ENCODE data around the gene NPIPA1.
"Not testable (repeated sequence)": the region's sequence is repeated elsewhere in the genome, so short reads cannot be mapped to it uniquely, and the experiment has no call there.

Gene NPIPA1

GRCh38 chr16:14975418-14976194 lies 38.4 kb downstream of the NPIPA1 start:
- CTCF ChIA-PET; DNase-seq (ENCODE audit: low read depth, low spot score); POLR2A ChIA-PET: not testable (repeated sequence)
- peak overlapping the region; percentile 87 for H3K4me3 ChIP-seq (ENCODE audit: low read depth, low read length)

DNA sequence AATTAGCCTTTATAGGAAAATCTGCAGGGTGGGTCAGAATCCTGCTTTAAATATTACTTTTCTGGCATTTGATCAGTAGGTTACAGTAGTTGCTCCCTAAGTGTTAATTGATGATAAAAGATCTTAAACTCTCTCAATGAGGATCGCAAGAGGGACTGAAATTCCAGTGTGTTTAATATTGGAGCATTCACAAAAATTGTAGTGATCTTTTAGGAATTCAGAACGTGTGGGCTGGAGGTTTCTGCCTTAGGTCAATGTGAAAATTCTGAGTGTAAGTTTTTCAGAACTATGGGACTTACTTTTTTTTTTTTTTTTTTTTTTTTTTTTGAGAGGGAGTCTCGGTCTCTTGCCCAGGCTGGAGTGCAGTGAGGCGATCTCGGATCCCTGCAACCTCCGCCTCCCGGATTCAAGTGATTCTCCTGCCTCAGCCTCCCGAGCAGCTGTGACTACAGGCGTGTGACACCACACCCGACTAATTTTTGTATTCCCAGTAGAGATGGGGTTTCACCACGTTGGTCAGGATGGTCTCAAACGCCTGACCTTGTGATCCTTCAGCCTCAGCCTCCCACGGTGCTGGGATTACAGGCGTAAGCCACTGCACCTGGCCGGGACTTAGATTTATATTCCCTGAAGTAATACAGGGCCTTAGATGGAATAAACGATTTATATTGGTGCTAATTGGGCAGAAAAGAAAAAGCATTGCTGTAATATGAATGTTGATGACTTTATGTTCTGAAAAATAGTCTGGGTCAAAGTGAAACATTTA lies 39.9 kb downstream of the NPIPA1 start:
- CTCF ChIA-PET; POLR2A ChIA-PET; DNase-seq (ENCODE audit: low read depth, low spot score); H3K4me3 ChIP-seq (ENCODE audit: low read depth, low read length): not testable (repeated sequence)

DNA sequence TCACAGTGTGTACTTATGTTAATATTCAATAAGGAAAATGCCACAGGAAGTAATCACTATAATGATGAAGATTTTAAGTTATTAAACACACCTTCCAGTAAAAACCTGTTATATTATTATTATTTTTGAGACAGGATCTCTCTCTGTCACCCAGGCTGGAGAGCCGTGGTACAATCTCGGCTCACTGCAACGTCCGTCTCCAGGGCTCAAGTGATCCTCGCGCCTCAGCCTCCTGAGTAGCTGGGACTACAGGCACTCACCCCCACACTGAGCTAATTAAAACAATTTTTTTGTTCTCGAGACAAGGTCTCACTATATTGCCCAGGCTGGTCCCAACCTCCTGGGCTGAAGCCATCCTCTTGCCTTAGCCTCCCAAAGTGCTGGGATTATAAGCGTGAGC lies 41.0 kb downstream of the NPIPA1 start:
- DNase-seq (ENCODE audit: low read depth, low spot score); CTCF ChIA-PET; H3K4me3 ChIP-seq (ENCODE audit: low read depth, low read length); POLR2A ChIA-PET: not testable (repeated sequence)

DNA sequence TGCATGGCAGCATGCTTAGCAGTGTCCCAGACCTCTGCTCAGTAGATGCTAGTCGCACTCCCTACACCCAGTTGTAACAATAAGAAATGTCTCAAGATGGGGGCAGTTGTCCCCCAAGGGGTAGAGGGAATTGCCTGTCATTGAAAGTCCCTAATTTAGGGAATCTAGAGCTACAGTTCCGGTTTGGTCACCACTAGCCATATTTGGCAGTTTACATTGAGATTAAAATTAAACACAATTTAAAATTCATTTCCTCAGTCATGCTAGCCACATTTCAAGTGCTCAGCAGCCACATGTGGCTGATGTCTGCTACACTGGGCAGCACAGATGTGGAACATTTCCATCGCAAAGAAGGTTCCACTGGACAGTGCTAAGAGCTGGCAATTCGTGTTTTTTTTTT lies 41.7 kb downstream of the NPIPA1 start:
- H3K4me3 ChIP-seq (ENCODE audit: low read depth, low read length); CTCF ChIA-PET; DNase-seq (ENCODE audit: low read depth, low spot score); POLR2A ChIA-PET: not testable (repeated sequence)

GRCh38 chr16:14981234-14981633 lies 44.0 kb downstream of the NPIPA1 start:
- DNase-seq (ENCODE audit: low read depth, low spot score); H3K4me3 ChIP-seq (ENCODE audit: low read depth, low read length); POLR2A ChIA-PET; CTCF ChIA-PET: not testable (repeated sequence)

GRCh38 chr16:14982521-14982920 lies 45.3 kb downstream of the NPIPA1 start:
- POLR2A ChIA-PET; H3K4me3 ChIP-seq (ENCODE audit: low read depth, low read length); CTCF ChIA-PET: not testable (repeated sequence)
- peak; percentile 7 for DNase-seq (ENCODE audit: low read depth, low spot score)

DNA sequence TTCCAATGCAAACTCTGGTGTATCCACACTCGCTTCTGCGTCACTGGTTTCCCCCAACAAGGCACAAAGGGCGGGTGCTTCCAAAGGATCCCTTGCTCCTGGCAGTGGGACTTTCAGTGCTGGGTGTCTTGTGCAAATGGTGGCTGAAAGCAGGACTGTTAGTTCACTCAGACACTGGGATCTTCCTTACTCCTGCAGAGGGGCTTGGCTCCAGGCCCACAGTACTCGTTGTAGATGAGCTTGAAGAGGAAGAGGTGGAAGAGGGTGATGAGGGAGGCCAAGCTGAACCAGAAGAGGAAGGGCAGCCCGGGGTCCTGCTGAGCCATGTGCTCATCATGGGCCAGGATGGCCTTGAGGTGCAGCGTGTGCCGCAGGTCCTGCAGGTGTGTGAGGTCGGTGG lies 50.8 kb downstream of the NPIPA1 start:
- CTCF ChIA-PET; POLR2A ChIA-PET; DNase-seq (ENCODE audit: low read depth, low spot score); H3K4me3 ChIP-seq (ENCODE audit: low read depth, low read length): not testable (repeated sequence)

DNA sequence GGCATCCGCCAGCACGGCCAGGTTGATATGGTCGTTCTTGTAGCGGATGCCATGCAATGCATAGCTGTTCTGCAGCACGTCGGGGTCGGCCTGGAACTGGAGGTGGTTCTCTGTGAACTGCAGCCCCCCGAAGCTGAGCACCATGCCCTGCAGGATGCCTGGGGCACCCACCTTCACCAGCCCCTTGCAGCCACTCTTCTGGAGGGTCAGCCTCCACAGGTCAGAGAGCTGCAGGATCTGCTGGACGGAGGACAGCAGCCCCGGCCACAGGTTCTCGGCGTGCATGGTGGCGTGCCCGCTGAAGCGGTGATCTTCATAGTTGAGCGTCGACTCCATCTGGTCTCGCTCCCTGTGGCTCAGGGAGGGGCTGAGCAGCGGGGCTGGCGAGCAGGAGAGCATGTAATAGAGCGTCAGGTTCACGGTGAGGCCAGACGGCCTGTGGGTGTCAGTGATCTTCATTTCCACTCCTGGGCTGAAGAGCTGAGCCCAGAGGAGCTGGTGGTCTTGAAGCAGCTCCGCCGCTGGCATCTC lies 51.5 kb downstream of the NPIPA1 start:
- CTCF ChIA-PET; POLR2A ChIA-PET; DNase-seq (ENCODE audit: low read depth, low spot score); H3K4me3 ChIP-seq (ENCODE audit: low read depth, low read length): not testable (repeated sequence)

DNA sequence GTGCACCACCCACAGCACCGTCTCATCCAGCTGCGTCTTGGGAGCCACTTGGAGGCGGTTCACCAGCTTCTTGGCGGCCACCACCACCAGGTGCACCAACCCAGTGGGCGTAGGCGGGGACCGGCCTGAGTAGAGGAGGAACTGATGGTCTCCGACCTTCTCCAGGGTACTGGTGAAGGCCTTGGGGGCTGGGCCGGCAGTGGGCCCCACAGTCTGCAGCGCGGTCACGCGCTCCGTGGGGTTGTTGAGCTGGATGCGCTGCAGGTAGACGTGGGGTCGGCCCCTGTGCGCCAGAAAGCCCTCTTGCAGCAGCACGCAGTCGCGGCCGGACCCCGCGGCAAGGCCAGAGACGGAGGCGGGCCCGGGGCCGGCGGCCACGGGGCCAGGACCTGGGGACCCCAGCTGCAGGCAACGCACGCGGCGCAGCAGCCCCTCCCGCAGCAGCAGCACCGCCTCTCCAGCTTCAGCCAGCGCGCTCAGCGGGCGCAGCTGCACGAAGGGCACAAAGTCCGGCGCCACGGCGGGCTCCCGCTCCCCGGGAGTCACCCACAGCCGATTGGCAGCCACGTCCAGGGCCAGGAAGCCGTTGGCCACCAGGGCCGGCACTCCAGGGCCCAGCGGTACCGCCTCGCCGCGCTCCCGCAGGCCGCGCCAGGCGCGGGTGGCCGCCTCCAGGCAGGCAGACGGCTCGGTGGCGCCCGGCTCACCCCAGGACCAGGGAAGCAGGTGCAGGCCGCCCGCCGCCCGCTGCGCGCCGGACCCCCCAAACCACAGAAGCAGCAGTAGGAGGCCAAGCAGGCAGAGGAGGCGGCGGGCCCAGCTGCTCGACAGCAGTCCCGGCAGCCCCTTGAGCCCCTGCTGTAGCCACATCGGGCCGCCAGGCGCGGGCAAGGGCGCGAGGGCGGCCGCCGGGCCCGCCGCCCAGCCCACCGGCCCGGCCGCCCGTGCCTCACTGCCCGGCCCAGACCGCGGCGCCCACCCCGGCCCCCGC lies 52.3 kb downstream of the NPIPA1 start:
- POLR2A ChIA-PET; H3K4me3 ChIP-seq (ENCODE audit: low read depth, low read length); CTCF ChIA-PET; DNase-seq (ENCODE audit: low read depth, low spot score): not testable (repeated sequence)

DNA sequence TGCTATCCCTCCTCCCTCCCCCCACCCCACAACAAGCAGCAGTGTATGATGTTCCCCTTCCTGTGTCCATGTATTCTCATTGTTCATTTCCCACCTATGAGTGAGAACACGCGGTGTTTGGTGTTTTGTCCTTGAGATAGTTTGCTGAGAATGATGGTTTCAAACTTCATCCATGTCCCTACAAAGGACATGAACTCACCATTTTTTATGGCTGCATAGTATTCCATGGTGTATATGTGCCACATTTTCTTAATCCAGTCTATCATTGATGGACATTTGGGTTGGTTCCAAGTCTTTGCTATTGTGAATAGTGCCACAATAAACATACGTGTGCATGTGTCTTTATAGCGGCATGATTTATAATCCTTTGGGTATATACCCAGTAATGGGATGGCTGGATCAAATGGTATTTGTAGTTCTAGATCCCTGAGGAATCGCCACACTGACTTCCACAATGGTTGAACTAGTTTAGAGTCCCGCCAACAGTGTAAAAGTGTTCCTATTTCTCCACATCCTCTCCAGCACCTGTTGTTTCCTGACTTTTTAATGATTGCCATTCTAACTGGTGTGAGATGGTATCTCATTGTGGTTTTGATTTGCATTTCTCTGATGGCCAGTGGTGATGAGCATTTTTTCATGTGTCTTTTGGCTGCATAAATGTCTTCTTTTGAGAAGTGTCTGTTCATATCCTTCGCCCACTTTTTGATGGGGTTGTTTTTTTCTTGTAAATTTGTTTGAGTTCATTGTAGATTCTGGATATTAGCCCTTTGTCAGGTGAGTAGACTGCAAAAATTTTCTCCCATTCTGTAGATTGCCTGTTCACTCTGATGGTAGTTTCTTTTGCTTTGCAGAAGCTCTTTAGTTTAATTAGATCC lies 56.3 kb downstream of the NPIPA1 start:
- CTCF ChIA-PET; H3K4me3 ChIP-seq (ENCODE audit: low read depth, low read length); POLR2A ChIA-PET; DNase-seq (ENCODE audit: low read depth, low spot score): not testable (repeated sequence)

DNA sequence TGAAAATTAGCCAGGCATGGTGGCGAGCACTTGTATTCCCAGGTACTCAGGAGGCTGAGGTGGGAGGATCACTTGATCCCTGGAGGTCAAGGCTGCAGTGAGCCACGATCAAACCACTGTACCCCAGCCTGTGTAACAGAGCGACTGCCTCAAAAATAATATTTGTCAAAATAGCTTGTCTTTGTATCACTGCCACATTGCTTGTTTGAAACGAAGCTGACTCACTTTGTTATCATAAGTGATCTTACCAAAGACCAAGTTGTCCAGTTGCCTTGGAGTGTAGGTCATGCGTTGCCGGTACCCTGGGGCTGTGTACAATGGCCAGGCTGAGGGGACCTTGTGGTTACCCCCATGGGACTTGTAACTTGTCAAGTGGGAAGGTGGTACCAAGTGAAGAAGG lies 59.5 kb downstream of the NPIPA1 start:
- POLR2A ChIA-PET; H3K4me3 ChIP-seq (ENCODE audit: low read depth, low read length); DNase-seq (ENCODE audit: low read depth, low spot score): not testable (repeated sequence)
- CTCF ChIA-PET: interaction anchor here (1.0 kb wide), 2 partner anchors 14 to 42 kb away, joined by 3 to 4 read pairs; no protein-coding TSS in a partner anchor

DNA sequence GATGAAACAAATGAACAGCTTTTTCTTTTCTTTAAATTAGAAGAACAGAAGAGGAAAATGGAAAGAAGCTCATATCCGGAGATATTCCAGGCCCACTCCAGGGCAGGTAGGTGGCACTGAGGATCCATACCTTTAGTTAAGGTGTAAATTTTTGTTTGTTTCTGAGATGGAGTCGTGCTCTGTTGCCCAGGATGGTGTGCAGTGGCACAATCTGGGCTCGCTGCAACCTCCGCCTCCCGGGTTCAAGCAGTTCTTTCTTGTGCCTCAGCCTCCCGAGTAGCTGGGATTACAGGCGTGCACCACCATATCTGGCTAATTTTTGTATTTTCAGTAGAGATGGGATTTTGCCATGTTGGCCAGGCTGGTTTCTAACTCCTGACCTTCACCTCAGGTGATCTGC lies 61.1 kb downstream of the NPIPA1 start:
- CTCF ChIA-PET; H3K4me3 ChIP-seq (ENCODE audit: low read depth, low read length); DNase-seq (ENCODE audit: low read depth, low spot score); POLR2A ChIA-PET: not testable (repeated sequence)

DNA sequence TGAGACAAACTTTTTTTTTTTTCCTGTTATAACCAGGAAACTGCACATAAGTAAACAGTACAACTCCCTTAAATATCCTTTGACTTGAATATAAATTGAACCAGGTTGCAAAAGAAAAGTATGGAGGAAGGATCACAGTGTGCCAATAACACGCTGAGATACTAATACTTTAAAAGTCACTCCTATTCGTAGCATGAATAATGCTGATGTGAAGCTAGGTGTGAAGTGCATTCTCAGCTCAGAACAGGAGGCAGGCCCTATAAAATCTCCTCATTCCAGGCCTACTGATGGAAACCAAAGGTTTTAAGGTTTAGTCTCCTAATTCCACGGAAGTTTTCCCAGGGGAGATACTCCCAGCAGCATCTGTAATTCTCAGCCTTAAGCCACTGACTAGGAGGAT lies 62.6 kb downstream of the NPIPA1 start:
- CTCF ChIA-PET; DNase-seq (ENCODE audit: low read depth, low spot score); POLR2A ChIA-PET; H3K4me3 ChIP-seq (ENCODE audit: low read depth, low read length): not testable (repeated sequence)
